GM21825 (cell line): Measurements from ENCODE around the gene SNAPC2.
A peak's percentile ranks its signal among the peaks of the same experiment; 100 is the strongest.
"Not testable (repeated sequence)": the region's sequence is repeated elsewhere in the genome, so short reads cannot be mapped to it uniquely, and the experiment has no call there.

Experiments
- ATAC-seq: cut with Tn5 transposase; IDR thresholded peaks from one replicate; pipeline ENCODE4 v1.9.1; 2021; ENCODE audit warnings: mild to moderate bottlenecking, moderate library complexity; ENCODE audit not compliant: unreplicated experiment

Gene SNAPC2

GRCh38 chr19:7888145-7888825 lies 31.9 kb upstream of the SNAPC2 start, which contains the start of gene LRRC8E:
Gene LRRC8E, plus strand, starts transcription at chr19:7888510. Its CDS starts 7,094 bp downstream, at chr19:7895604.
- no peak for ATAC-seq

GRCh38 chr19:7888826-7889217 lies 31.3 kb upstream of the SNAPC2 start:
- no peak for ATAC-seq

GRCh38 chr19:7893362-7894101 lies 26.6 kb upstream of the SNAPC2 start:
- not testable (repeated sequence) for ATAC-seq

GRCh38 chr19:7894612-7895309 lies 25.4 kb upstream of the SNAPC2 start:
- no peak for ATAC-seq

GRCh38 chr19:7895565-7895964 lies 24.6 kb upstream of the SNAPC2 start:
- ATAC-seq, result no peak

- ATAC-seq, result no peak
Observed at GRCh38 chr19:7897292-7897691, 22.8 kb upstream of the SNAPC2 start.

GRCh38 chr19:7898967-7899366 lies 21.2 kb upstream of the SNAPC2 start:
- no peak for ATAC-seq

- no peak for ATAC-seq
Observed at GRCh38 chr19:7899751-7900378, 20.3 kb upstream of the SNAPC2 start.

- ATAC-seq, result no peak
Observed at GRCh38 chr19:7900401-7900870, 19.7 kb upstream of the SNAPC2 start.

- no peak for ATAC-seq
Observed at GRCh38 chr19:7900931-7901330, 19.2 kb upstream of the SNAPC2 start.

- ATAC-seq, result no peak
Observed at GRCh38 chr19:7901337-7901736, 18.8 kb upstream of the SNAPC2 start.

- ATAC-seq, result no peak
Observed at GRCh38 chr19:7902796-7903243, 17.3 kb upstream of the SNAPC2 start.

- peak; percentile 74 for ATAC-seq
Observed at GRCh38 chr19:7903244-7904073, 16.7 kb upstream of the SNAPC2 start, which contains the start of gene MAP2K7. Gene MAP2K7, plus strand, starts transcription at chr19:7903877. Its CDS starts 68 bp downstream, at chr19:7903945.

- ATAC-seq, result peak; percentile 26
Observed at GRCh38 chr19:7904074-7905020, 15.8 kb upstream of the SNAPC2 start.

GRCh38 chr19:7905268-7905667 lies 14.9 kb upstream of the SNAPC2 start:
- no peak for ATAC-seq

- ATAC-seq, result no peak
Observed at GRCh38 chr19:7905859-7906258, 14.3 kb upstream of the SNAPC2 start.

- ATAC-seq, result no peak
Observed at GRCh38 chr19:7907122-7907521, 13.0 kb upstream of the SNAPC2 start.

GRCh38 chr19:7907544-7907943 lies 12.6 kb upstream of the SNAPC2 start:
- no peak for ATAC-seq
